AG10803 (cell line): Measurements from ENCODE around the gene PSMC4.

Experiments used
- DNase-seq: peaks from one replicate; pipeline ENCODE4 v3.0.0; 2010; ENCODE audit warnings: low read depth
- H3K4me3 ChIP-seq: 2 replicates; pipeline ENCODE4 v1.5.1; 2011; ENCODE audit warnings: mild to moderate bottlenecking, low read length, control low read depth
- TF ChIP-seq, protein P1 (sequence below): conservative IDR thresholded peaks from 2 replicates; pipeline ENCODE4 v1.5.1; 2011; ENCODE audit warnings: mild to moderate bottlenecking, low read length, control low read depth, inconsistent platforms

The PSMC4 gene

DNA sequence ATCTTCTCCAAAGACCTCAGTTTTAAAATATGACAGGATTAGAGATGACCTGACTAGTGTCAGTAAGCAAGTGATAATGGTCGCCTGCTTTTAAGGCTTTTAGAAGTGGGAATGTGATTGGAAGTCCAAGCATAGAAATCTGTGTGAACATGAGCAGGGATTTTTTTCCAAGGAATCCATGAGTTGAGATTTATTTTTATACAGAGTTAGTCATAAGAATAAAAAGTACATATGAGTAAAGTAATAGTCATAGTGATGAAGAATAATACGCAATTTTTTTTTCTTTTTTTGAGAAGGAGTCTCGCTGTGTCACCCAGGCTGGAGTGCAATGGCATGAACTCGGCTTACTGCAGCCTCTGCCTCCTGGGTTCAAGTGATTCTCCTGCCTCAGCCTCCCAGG, 27.5 kb downstream of the PSMC4 start:
- no peak overlapping the region for H3K4me3 ChIP-seq
- TF ChIP-seq, protein P1, sequence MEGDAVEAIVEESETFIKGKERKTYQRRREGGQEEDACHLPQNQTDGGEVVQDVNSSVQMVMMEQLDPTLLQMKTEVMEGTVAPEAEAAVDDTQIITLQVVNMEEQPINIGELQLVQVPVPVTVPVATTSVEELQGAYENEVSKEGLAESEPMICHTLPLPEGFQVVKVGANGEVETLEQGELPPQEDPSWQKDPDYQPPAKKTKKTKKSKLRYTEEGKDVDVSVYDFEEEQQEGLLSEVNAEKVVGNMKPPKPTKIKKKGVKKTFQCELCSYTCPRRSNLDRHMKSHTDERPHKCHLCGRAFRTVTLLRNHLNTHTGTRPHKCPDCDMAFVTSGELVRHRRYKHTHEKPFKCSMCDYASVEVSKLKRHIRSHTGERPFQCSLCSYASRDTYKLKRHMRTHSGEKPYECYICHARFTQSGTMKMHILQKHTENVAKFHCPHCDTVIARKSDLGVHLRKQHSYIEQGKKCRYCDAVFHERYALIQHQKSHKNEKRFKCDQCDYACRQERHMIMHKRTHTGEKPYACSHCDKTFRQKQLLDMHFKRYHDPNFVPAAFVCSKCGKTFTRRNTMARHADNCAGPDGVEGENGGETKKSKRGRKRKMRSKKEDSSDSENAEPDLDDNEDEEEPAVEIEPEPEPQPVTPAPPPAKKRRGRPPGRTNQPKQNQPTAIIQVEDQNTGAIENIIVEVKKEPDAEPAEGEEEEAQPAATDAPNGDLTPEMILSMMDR: no peak
- DNase-seq: no peak

DNA sequence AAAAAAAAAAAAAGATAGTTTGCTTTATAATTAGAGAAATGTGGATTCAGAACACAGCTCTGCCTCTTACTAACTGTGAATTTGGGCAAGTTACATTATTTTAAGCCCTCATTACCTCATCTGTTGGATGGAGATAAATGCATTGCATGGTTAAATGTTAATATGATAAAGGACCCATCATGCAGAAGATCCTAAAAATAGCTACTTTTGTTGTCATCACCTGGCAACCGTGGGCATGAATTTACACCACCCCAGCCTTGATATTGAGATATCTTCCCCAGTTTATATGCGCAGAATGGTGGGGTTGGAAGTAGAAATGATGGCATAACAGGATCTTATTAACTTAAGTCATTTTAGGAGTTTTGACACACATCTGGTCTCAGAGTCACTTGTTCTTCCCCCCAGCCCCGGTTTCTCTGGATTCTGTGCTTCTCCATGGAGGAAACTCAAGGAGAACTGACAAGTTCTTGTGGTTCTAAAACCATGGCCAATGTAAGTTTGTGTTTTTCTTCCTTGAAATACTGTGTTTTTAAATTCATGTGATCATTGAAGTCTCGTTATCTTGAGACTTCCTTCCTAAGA, 34.8 kb downstream of the PSMC4 start:
- H3K4me3 ChIP-seq: no peak overlapping the region
- no peak for DNase-seq
- TF ChIP-seq, protein P1: no peak

DNA sequence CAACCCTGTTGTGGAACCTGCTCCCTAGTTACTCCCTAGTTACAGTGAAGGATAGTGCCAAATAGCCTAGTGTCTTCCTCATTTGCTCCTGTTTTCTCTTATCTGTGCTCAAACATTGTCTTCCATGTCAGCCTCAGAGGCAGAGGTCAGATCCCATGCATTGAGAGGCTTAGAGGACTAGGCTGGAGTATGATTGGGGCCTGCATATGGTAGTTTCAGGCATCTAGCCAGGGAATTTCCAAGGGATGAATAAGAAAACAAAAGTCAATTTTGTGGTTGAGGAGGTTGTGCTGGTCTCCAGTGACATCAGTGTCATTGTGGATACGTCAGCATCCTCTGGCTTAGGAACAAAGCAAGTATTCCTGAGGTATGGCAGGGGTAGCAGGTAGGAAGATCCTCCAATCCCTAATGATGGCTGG, 35.3 kb downstream of the PSMC4 start:
- peak; percentile 70 for DNase-seq
- H3K4me3 ChIP-seq: no peak overlapping the region
- TF ChIP-seq, protein P1: no peak

DNA sequence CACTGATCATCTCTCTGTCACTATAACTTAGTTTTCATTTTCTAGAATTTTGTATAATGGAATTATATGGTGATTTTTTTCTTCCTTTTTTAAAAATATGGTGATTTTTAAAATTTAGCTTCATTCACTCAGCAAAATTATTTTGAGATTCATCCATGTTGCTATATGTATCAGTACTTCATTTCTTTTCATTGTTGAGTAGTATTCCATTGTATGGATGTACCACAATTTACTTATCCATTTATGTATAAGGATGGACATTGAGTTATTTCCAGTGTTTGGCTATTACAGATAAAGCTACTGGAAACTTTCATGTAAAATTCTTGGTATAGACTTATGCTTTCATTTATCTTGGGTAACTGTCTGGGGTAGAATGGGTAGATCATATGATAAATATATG, 38.7 kb downstream of the PSMC4 start:
- TF ChIP-seq, protein P1: no peak
- H3K4me3 ChIP-seq: no peak overlapping the region
- DNase-seq: no peak

DNA sequence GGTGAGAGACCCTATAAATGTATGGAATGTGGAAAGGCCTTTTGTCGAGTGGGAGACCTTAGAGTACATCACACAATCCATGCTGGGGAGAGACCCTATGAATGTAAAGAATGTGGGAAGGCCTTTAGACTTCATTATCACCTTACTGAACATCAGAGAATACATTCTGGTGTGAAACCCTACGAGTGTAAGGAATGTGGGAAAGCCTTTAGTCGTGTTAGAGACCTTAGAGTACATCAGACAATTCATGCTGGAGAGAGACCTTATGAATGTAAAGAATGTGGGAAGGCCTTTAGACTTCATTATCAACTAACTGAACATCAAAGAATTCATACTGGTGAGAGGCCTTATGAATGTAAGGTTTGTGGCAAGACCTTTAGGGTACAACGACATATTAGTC, 43.0 kb downstream of the PSMC4 start:
- TF ChIP-seq, protein P1: no peak
- DNase-seq: no peak
- H3K4me3 ChIP-seq: no peak overlapping the region

DNA sequence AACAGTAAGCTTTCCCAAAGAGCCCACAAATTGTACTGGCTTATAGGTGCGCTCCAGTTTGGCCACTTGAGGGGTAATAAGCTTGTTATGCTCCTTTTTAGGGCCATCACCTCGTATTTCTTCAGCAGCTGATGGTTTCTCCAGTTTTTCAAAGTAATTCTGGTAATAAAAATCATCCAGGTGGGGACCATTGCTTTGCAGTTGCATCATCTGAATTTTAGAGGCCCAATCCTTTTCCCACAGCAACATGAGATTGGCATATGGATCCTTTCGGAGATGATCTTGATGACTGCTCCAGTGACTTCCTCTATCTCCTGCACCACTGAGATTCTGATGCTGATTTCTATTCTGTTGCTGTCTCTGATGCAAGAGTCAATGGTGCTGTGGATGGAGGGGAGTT, 53.0 kb downstream of the PSMC4 start:
- no peak overlapping the region for H3K4me3 ChIP-seq
- no peak for DNase-seq
- TF ChIP-seq, protein P1: no peak

DNA sequence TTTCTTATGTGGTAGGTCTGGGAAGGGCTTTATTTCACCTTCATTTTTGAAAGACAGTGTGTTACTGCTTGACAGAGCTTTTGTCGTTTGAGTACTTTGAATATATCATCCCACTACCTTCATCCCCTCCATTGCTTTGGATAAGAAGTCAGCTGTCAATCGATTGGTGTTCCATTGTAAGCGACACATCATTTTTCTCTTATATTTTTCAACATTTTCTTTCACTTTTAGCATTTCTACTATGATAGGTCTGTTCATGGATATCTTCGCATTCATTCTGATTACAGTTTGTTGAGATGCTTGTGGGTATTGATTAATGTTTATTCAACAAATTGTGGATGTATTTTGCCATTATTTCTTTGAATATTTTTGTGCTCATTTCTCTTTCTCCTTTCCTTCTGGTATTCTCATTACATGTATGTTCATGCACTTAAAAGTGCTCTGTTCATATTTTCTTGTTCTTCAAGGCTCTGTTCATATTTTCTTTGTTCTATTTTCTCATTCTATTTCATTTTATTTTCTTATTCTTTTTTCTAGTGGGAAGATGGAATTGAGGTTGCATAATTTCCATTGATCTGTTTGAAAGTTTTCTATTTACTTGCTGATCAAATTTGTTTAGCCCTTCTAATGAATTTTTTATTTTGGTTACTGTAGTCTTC, 55.1 kb downstream of the PSMC4 start:
- DNase-seq: no peak
- TF ChIP-seq, protein P1: no peak
- H3K4me3 ChIP-seq: no peak overlapping the region
